Fibroblast of villous mesenchyme (primary cell): ENCODE measurements around the gene GLG1. TPM values are rescaled to one million over a fixed set of nuclear protein-coding genes. Genes with fewer than 3 reads are reported as not detected.

Experiments used
- DNase-seq: peaks from one replicate; pipeline ENCODE4 v3.0.0-alpha.2; 2010; ENCODE audit warnings: low read depth
- H3K4me3 ChIP-seq: 2 replicates; pipeline ENCODE4 v1.5.1; 2011; ENCODE audit warnings: low read depth, mild to moderate bottlenecking, low read length
- total RNA-seq: library from RNA; depleted of rRNA; stranded (reverse); fragments of >200 nt; gene quantifications from 2 replicates; pipeline ENCODE4 v1.2.3, GENCODE V29; 2012
- TF ChIP-seq, protein P1 (sequence below): IDR thresholded peaks from 2 replicates; pipeline ENCODE4 v1.5.1; 2012; ENCODE audit warnings: low read depth, mild to moderate bottlenecking, low read length; ENCODE audit not compliant: insufficient read depth

The GLG1 gene
- total RNA-seq, 1 donor: 158 TPM

DNA sequence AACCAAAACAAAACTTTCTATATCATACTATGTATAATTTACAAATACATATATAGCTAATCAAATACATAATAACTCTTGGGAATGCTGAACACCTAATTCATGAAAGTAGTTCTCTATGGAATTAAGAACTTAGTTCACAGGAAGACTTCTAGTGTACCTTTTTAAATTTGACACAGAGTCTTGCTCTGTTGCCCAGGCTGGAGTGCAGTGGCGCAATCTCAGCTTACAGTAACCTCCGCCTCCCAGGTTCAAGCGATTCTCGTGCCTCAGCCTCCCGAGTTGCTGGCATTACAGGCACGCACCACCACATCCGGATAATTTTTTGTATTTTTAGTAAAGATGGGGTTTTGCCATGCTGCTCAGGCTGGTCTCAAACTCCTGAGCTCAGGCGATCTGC lies 35.1 kb upstream of the GLG1 start:
- H3K4me3 ChIP-seq: no peak overlapping the region
- no peak for DNase-seq
- TF ChIP-seq, protein P1, sequence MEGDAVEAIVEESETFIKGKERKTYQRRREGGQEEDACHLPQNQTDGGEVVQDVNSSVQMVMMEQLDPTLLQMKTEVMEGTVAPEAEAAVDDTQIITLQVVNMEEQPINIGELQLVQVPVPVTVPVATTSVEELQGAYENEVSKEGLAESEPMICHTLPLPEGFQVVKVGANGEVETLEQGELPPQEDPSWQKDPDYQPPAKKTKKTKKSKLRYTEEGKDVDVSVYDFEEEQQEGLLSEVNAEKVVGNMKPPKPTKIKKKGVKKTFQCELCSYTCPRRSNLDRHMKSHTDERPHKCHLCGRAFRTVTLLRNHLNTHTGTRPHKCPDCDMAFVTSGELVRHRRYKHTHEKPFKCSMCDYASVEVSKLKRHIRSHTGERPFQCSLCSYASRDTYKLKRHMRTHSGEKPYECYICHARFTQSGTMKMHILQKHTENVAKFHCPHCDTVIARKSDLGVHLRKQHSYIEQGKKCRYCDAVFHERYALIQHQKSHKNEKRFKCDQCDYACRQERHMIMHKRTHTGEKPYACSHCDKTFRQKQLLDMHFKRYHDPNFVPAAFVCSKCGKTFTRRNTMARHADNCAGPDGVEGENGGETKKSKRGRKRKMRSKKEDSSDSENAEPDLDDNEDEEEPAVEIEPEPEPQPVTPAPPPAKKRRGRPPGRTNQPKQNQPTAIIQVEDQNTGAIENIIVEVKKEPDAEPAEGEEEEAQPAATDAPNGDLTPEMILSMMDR: no peak

DNA sequence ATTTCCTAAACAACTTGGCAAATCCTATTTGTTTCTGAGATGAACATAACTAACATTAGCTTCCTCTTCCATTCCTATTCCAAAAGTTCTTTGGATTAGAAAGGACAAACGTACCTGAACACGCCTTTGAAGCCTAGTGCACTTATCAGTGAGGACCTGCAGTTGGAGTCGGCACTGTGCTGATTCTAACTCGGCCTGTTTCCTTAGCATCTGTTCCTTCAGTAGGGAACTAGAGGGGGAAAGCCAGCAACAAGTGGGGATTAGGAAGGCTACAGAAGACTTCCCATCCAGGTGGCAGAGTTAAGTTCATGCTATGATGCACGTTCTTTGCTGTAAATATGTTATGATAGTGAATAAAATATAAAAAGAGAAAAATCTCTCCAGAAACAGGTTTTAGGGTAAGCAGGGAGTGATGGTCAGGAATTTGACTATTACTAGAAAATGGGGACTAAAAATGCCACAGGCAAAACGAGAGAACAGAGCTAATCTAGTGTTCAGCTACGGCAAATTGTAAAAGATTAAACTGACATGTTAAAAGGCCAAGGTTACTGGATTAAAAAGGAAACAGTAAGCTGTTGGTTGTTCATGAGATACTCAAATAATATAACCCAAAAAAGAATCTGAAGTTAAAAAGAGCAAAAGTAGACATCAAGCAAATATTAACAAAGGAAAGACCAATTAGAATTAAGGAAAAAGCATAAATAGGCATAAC lies 31.0 kb upstream of the GLG1 start:
- DNase-seq: no peak
- TF ChIP-seq, protein P1: no peak
- no peak overlapping the region for H3K4me3 ChIP-seq

DNA sequence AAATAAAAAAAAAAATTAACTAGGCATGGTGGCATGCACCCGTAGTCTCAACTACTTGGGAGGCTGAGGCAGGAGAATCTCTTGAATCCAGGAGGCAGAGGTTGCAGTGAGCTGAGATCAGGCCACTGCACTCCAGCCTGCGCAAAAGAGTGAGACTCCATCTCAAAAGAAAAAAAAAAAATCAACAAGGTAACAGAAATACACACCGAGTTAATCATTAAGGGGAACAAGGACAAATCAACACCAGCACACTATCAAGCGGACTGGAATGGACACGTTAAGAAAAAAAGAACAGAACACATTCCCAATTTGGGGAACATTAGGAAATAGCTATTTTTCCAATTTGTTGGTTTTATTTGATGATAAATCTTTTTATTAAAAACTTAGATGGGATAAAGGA lies 28.4 kb upstream of the GLG1 start:
- no peak for DNase-seq
- H3K4me3 ChIP-seq: no peak overlapping the region
- TF ChIP-seq, protein P1: no peak

DNA sequence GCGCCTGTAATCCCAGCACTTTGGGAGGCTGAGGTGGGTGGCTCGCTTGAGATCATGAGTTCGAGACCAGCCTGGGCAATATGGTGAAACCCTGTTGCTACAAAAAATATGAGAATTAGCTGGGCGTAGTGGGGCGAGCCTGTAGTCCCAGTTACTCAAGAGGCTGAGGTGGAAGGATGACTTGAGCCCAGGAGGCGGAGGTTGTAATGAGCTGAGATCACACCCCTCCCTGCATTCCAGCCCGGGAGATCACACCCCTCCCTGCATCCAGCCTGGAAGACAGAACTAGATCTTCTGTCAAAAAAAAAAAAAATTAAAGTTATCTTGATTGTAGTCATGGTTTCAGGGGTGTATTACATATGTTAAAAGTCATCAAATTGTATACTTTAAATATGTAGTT lies 26.8 kb upstream of the GLG1 start:
- TF ChIP-seq, protein P1: no peak
- no peak for DNase-seq
- H3K4me3 ChIP-seq: no peak overlapping the region

DNA sequence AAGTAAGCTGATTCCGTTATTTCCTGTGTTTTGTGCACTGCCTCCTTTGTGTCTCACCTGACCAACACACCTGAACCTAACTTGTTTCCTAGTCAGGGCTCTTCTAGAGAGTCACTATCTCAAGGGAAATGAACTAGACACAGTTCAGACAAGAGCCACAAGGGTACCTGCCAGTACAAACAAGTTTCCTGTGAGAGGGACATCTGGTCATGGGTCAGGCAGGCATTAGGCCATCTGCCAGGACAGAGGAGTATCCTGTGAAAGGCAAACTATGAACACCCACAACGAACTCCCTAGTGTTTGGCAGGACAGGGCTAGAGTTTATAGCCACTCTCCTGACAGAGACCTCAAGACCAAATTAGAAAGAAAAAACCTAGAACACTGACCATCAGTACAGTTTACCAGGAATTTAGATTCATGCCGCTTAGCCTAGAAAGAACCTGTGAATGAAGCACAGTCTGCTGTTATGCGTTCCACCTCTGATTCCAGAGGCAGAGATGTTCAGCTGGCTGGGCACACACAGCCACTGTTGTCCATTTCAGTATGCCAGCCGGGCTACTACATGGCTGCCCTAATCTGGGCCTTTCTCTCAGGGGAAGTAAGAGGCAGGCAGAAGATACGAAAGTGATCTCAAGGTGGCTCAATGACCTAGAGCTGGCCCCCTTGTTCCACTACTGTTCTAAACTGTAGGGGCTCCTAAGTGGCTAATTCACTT lies 20.7 kb upstream of the GLG1 start:
- TF ChIP-seq, protein P1: no peak
- peak; percentile 42 for DNase-seq
- H3K4me3 ChIP-seq: no peak overlapping the region

DNA sequence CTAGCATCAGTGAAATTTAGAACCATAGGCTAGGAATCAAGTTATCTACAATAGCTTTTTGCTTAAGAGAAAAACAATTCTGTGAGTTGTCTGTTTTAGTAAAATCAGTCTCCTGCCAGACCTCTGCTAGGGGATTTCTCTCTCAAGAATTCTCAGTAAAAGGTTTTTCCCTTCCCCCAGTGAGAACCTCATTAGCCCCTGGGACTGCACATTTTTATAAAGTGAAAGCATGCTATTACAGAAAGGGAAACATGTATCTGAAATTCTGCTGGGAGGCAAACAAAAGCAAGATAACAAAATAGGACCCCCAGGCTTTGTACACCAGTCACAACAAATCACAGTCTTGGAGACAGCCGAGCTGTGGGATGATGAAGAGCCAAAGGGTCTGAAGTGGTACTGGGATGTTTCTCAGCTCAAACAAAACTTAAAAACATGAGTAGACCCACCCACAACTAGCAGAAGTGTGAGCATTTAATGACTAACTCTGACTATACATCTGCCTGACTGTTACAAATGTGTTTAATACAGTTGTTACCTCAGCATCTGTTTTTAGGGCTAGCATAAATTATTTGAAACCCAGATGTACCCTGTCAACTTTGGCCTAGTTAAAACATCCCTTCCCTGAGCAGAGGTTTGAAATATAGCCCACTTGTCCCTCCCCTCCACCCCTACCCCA lies 20.0 kb upstream of the GLG1 start:
- TF ChIP-seq, protein P1: no peak
- DNase-seq: peak; percentile 39
- H3K4me3 ChIP-seq: no peak overlapping the region
